Measurements from ENCODE around the gene APOM.

The APOM gene

DNA sequence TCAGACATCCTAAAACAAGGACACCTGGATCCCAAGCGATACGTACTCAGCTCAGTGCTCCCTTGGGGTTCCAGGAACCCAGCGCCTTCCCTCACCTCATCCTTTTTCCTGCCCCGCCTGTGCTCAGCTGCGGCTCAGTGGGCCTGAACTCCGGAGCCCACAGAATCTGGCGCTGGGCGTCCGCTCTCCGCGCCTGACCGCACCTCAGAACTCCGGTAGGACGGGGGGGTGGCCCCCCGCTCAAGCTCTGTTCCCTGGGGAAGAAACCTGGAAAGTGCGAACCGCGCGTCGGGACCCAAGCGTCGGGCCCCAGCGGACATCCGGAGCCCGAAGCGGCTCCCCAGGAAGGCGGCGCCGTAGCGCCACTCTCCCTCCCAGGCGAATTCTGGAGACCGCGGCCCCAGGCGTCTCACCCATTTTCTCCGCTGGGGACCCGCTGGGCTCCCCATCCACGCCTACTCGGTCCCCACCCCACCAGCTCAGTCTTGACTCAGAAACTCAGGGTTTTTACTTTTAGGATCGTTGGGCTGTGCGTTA lies 25.5 kb downstream of the APOM start:
- peak in 1 of 2 donors; percentile 54 for DNase-seq

DNA sequence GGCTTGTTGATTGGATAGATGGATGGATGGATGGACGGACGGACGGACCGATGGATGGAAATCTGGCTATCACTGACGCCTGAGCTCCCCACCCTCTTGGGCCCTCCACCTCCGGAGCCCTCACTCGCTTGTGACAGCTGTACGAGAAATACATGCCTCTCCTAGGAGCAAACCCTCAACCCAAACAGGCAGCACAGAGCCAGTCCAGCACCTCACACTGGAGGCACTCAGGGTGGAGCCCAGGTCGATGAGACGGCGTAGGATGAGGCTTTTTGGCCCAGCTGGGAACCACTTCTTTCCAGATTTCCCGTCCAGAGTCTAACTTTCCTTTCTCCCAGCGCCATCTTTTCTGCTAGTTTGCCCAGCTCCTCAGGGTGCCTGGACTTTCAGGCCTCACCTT lies 27.9 kb downstream of the APOM start:
- no peak for DNase-seq

DNA sequence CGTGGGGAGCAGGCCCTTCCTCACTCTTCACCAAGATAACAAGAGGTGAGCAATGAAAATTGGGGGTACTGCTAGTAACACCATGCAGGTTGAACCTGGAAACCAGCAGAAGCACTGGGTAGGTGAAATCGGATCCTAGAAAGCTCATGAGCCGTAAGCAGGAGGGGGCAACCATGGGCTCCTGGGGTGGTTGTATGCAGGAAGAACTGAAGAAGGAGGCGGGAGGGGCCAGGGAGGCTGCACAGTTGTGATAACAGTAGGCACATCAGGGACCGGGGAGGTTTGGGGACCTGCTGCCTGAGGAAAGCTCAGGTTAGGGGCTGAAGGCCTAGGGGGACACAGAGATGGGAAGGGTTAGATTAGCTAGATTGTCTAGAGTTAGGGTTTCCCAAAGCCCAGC lies 30.8 kb downstream of the APOM start:
- no peak for DNase-seq

DNA sequence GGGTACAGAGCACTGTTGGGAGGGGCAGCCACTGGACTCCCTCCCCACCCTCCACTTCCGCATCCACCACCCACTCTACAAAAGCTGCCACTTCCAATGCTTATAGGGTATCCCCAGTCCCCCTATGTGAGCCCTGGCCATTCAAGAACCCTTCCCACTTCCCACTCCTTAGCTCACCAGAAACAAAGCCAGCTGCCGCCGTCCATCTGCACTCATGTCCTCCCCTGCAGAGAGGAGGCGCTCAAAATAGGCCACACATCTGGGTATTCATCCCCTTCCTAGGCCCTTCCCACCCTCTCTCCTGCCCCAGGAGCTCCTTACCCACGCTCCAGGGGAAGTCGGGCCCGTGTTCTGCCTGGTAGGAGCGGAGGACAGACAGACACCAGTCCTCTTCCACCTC lies 31.6 kb downstream of the APOM start:
- DNase-seq = no peak

DNA sequence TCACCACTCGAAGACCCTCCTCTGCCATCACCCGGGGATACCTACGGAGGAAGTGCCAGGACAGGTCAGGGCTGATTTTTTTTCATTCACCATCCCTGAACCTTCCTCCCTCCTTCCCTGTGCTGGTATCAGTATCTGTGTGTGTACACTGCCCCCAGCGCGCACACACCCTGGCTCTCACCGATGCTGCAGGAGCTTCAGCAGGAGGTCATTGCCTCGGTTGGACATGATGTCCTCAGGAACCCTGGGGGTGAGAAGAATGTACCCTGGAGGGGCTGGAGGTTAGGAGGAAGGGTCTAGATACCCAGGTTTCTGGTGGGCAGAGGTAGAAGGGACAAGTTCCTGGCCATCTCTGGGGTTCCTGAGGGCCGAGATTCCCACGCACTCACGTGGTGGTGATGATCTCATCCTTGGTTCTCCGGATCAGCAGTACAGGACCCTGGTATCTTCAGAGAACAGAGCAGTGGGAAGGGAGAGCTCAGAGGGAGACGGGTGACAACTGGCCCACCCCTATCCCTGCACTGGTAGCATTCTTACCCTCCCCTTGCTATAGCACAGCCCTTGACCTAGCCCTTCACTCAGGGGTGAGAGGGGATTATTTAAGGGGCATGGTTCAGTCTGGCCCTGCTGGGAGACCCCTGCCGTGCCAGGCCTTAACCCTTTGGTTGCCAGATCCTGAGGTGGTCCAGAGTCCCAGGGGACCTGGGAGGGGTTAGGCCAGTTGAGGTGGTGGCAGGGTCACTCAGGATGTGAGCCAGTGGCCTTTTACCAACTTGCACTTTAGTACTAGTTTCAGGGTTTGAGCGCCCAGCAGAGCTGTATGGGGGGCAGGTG lies 32.4 kb downstream of the APOM start:
- no peak for DNase-seq

DNA sequence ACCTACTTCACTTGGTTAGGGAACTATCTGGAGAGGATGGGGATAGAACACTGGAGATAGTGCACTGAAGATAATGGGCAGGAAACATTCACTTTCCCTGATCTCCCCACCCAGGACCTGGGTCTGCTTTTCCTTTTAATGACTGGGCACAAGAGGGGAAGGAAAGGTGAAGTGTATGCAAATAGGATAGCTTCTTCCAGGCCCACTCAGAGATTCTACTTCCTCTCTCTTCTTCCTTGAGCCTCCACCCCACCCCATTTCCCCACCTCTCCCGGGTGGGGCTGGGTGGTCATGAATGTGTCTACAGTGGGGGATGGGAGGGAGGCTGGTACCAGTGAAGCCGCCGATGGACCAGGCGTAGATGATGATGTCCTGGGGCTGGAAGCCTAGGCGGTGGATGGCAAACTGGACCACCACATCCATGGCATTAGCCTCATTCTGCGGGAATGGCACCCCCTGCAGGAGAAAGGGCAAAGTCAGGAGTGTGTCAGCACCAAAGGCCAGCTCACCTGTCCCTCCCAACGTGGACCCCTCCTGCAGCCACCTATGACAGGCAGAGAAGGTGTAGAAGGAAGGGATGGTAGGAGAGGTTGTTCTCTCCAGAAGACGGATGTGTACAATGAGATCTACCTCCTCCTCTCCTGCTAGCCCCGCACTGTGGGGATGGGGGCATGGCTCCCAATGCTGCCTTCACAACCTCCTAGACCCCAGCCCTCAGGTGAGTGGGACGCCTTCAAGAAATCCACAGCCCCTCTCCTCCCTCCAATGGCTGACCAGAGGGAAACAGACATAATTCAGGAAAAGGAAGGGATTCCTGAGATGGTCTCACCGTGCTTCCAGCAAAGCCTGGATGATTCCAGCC lies 33.8 kb downstream of the APOM start:
- no peak for DNase-seq

DNA sequence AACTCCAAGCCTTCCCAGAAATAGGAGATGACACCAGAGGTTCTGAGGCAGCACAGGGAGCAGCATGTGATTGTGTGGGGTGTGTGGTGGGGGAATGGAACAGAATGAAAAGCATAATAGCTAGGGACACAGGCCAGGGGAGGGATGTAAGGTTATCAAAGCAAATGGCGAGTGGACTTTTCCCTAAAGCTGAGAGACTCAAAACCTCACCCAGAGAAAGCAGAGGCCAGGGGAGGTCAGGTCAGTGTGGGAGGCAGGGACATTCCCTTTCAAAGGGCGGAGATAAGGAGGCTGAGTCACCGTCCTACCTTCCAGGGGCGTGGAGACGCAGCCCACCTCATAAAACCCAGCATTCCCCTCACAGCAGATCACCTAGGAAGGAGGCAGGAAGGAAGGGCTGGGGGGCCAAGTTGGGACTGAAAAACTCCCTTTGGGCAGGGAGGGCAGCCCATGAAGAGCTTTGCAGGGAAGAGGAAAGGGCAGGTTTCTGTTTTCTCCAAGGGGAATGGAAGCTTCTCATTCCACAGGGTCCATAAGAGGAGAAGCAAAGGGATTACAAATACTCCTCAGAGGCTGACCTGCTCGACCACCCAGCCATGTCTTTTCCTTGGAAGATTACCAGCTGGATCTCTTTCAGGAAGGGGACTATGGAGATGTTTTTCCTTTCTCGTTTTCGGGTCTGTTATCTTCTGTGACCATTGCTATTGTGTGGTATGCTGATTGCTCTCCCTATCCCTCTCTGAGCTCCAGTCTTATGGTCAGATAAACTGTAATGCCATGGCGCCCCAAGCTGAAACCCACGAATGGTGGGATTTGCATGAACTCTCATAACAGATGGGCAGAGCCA lies 34.8 kb downstream of the APOM start:
- peak in 1 of 2 donors; percentile 50 for DNase-seq

DNA sequence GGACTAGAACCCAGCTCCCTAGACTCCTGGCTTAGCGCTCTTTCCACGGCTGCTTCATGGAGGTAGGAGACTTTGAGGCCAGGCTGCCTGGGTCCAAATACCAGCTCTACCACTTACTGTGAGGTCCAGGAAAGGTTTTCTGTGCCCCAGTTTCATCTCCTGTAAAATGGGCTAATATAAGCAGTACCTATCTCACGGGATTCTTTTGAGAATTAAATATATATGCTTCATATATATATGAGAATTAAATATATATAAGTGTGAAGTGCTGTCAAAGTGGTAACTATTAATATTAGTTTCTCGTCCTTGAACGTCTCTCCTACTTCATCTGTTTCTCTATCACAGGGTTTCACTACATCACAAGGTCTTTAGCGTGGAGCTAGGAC lies 35.4 kb downstream of the APOM start:
- DNase-seq = no peak

DNA sequence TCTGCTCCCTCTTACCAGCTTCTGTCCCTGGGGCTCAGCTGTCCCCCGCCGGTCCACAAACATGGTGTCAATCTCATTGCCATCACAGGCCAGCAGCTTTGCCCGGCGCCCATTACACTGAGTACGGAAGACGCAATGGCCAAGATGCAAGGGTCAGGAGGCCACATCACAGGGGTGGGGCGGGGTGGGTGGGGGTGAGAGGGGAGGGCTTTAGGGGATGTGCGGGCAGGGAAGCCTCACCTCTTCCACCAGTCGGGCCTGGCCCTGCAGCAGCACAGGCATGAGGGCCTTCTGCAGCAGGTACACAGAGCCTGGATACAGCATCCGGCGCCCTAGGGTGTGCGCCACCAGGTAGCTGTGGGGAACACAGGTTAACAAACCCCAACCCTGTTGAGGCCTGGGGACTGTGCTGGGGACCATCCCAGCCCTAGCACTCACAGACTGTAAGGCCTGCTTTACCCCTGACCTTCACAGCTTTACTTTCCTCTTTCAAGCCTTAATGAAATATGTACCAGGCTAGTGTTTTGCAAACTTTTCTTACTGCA lies 35.9 kb downstream of the APOM start:
- no peak for DNase-seq

DNA sequence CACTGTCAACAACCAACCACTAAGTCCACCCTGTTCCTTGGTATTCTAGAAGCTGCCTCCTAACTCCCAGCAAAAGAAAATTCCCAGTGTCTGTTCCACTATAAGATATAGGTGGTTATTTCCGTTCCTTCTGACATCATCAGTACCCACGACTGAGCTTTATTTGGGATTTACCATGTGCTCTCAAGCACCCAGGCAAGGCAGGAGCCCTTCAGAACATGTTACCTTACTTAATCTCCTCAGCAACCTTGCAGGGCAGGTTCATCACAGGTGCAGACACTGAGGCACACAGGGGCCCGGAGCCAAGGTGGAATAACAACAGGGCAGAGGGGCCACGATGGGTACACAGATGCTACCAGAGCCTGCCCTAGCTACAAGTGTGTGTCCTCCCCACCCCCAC lies 36.7 kb downstream of the APOM start:
- no peak for DNase-seq

DNA sequence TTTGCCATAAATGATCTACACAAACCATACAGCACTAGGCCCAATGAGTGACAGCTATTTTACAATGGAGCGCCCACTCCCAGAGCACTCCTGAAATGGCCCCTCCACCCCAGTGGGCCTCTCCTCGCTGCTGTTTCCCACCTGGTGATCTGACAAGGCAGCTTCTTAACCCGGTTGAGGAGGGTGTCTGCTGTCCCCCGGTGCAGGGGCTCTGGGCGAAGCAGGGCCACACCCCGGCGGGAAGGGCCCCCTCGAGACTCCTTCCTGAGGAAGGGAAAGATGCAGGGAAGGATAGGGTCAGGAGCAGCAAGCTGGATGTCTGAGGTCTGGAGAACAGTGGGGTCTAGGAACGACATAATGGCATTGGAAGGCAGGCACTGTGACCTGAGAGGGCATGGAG lies 37.2 kb downstream of the APOM start:
- DNase-seq = no peak

DNA sequence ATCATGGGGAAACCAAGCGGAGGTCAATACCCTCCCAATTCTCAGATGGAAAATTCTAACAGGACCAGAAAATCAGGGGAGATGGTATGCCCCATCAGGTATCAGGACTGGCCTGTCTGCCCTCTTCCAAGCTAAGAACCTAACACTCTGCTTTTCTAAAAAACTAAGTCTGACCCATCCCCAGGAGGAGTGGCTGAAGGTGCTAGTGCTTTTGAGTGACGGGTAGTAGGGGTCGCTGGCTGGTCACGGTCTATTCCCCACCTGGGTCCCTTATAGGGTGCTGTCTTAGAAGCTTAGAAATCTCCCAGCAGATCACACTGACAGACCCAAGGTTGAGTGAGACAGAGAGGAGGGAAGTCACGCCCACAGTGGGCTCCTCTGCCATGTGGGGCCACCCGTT lies 37.8 kb downstream of the APOM start:
- no peak for DNase-seq

DNA sequence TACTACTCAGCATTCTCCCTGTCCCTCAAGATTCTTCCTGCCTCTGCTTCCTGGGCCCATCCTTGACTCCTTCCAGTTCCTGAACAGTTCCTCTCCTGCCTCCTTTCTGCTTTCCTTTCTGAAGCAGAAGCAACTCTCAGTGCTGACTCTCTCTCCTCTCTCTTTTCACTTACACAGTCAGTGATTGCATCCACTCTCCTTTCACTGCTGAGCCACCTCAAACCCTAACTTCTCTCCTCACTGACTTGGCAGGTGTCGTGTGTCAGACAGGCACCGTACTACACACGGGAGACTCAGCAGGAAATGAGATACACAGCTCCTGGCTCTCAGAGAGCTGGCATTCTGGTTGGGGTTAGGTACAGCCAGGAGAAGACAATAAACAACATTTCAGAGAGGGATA lies 41.9 kb downstream of the APOM start:
- DNase-seq = no peak

DNA sequence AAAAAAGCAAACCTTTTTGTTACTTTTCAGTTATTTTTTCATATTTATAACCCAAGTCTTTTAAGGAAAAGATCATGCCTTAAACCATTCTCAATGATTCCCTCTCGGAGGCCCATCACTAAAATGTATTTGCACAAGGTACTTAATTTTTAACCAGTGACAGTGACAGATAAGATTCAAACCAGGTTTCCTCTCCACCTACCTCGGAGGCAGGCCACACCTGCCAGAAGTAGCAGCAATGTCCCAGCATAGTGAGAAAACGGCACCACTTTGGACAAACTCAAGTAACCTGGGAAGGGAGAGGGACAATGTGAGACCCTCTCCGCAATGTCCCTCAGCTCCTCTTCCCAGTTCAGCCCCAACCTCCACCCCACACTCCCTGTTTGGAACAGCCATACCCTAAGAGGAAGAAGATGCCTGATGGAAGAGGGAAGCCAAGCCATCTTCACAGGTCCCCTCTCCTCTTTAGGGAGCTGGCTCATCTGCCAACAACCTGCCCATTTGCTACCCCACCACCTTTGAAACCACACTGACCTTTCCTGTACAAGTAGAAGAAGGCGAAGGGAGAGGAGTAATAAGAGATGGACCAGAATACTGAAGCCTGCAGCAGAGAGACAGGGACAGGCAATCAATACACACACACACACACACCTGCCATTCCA lies 45.2 kb downstream of the APOM start:
- DNase-seq = no peak

DNA sequence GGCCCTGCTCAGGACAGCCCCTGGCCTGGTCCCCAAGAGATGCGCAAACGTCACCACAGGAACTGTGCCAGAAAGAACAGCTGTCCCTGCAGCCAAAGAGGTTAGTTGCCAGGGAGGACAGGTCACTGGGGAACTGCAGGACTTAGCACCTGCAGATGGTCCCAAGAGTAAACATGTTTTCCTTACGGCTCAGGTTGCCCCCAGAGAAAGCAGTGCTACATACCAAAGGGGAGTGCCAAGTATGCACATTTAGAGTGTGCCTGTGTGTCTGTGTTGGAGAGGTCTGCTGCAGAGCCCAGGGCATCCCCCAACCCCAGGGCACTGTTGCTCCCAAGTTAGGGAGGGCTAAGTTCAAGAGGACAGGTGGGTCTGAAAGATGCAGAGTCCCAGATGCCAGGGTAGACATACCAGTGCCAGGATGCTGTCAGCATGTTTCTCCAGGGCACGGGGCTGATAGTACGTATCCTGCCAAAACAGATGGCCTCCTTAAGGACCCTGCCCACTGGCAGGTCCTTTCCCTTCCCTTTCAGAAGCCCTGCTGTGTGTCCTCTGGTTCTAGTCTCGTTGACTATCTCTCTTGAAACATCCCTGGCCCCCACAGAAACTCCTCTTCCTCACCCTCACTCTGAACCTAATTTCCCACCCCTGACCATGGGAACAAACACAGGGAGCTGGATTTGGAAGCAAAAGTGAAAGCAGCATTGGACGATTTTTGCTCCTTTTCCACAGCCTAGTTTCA lies 46.1 kb downstream of the APOM start:
- peak in 1 of 2 donors; percentile 32 for DNase-seq

DNA sequence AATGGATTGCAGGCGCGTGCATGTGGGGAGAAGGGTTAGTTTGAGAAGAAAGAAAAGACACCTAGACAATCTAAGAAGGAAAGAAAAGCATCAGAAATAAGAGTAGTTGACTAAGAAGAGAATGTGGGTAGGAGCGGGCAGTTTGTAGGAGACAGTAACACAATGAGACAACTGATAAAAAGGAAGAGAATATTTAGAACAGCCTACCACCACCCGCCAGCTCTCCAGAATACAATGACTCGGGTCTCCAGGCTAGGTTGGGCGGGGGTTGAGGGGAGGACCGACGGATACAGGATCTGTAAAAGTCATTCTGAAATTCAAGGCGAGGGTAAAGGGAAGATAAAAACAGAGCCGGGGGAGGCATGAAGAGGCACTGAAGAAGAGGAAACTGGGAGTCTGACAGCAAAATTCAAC lies 46.7 kb downstream of the APOM start:
- no peak for DNase-seq

DNA sequence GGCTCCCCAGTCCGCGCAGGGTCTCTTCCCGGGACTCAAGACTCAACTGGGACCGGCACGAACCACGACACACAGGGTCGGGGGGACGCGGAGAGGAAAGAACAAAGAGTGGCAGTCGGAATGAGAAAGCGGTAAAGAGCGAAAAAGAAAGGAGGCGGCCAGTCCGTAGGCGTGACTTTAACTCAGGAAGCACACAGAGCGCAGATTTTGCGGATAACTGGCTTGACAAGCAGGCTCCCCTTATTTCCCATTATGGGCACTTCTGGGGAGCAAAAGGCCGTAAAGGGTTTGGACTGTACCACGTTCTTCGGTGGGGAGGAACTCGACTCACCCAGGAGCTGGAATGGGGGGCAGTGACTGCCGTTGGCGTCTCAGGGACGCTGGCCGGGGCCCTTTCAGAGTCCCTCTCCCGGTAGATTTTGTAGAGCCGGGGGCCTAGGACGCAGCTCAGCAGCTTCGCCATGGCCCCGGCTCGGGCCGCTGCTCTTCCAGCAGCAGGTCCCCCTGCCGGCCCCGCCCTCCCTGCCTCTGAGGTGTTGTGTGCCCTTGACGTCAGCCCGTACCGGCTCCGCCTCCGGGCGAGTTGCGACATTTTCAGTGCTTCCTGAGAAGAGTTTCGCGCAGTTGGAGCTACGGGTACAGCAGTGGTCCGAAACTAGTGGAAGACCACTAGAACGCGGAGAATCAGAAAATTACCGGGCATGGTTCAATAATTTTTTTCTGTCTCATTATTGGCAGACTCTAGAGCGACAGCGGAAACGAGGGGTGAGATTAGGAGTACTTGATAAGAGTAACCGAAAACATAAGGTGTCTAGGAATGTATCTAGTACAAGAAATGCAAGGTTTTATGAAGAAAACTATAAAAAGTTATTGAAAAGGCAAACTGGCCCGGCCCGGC lies 47.4 kb downstream of the APOM start, which contains the start of gene ABHD16A:
TSS of gene ABHD16A (minus strand) at position 506 of the 898 bp plus-strand sequence. CDS start at position 463, 43 bp downstream.
- peak; percentile 97 to 99 for DNase-seq

DNA sequence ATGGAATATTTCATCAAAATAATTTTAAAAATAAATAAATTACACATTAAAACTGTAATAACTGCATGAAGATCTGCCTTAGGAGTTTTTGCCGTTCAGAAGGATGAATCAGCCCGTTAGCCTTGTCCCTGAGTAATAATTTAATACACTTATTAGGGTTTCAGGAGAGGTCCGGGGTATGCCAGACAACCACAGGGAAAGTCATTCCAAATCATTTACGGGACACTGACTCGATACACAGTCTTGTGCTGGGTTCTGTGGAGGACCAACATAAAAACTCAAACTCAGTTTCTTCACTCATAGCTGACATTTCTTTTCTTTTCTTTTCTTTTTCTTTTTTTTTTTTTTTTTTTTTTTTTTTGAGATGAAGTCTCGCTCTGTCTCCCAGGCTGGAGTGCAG lies 50.2 kb downstream of the APOM start:
- DNase-seq = no peak

DNA sequence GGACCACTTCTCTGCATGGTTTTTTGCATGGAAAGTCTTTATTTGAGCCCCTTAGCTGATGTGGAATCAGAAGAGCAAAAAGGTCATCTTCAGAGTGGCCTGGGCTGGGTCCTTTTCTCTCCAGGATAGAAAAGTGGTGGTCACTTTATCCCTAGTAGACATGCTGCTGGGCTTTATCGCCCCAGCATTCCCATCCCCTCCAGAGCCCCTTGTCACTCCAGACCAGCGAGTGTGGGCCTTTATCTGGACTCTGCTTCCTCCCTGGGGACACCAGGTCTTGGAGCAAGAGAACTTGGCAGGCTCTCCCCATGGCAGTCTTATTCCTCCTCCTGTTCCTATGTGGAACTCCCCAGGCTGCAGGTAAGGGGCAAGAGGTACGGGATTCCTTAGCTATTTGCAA lies 50.9 kb downstream of the APOM start, which contains the start of gene LY6G6F:
TSS of gene LY6G6F (plus strand) at position 268 of the 400 bp plus-strand sequence. CDS start at position 309, 41 bp downstream.
- DNase-seq = no peak

DNA sequence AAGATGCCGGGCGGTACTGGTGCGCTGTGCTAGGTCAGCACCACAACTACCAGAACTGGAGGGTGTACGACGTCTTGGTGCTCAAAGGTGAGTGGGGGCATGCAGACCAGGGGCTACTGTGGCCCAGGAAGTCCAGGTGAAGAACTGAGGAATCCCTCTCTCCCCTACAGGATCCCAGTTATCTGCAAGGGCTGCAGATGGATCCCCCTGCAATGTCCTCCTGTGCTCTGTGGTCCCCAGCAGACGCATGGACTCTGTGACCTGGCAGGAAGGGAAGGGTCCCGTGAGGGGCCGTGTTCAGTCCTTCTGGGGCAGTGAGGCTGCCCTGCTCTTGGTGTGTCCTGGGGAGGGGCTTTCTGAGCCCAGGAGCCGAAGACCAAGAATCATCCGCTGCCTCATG lies 52.0 kb downstream of the APOM start:
- DNase-seq = no peak
